OCI-LY7 (cell line): ENCODE results near the gene AFTPH. TPM values are rescaled to one million over a fixed set of nuclear protein-coding genes. Genes with fewer than 3 reads are reported as not detected.

Experiments used
- BruUV-seq: library from RNA; stranded (reverse); fragments of 400-500 nt; replicated peaks from 2 replicates; lab custom pipeline; 2021; lab: Mats Ljungman, UMichigan
- CTCF ChIA-PET: fragments of 300-600 bp; sonication (Branson Sonifier 250); formaldehyde crosslinking; loops from one replicate; lab custom pipeline; 2022; ENCODE audit warnings: antibody characterized with exemption; ENCODE audit not compliant: unreplicated experiment; lab: Charles Lee
- POLR2A ChIA-PET: fragments of 300-600 bp; sonication (Branson Sonifier 250); formaldehyde crosslinking; loops from one replicate; lab custom pipeline; 2022; ENCODE audit warnings: antibody characterized with exemption; lab: Charles Lee
- DNase-seq: peaks from one replicate; pipeline ENCODE4 v3.0.0-alpha.2; 2015; ENCODE audit warnings: low spot score
- H2AFZ ChIP-seq: fragments of 200-600 bp; sonication (generic), shearing (Covaris generic); 2 replicates; pipeline ENCODE4 v1.6.1; 2014; ENCODE audit warnings: mild to moderate bottlenecking, antibody characterized with exemption, low read length, moderate library complexity
- H3K27ac ChIP-seq: fragments of 200-600 bp; sonication (generic); 2 replicates; pipeline ENCODE4 v1.5.1; 2014; ENCODE audit warnings: mixed run types, low read depth, mild to moderate bottlenecking, moderate library complexity, low read length, inconsistent platforms; ENCODE audit not compliant: poor library complexity, severe bottlenecking
- H3K36me3 ChIP-seq: fragments of 200-600 bp; sonication (generic); 2 replicates; pipeline ENCODE4 v1.6.1; 2014; ENCODE audit warnings: mild to moderate bottlenecking, antibody characterized with exemption, low read length, moderate library complexity, mixed read lengths; ENCODE audit not compliant: insufficient read depth
- H3K4me1 ChIP-seq: fragments of 200-600 bp; sonication (generic); 2 replicates; pipeline ENCODE4 v1.5.1; 2014; ENCODE audit warnings: mild to moderate bottlenecking, low read length; ENCODE audit not compliant: insufficient read depth, poor library complexity, severe bottlenecking
- H3K4me2 ChIP-seq: fragments of 200-600 bp; sonication (generic); 2 replicates; pipeline ENCODE4 v1.6.1; 2014; ENCODE audit warnings: mild to moderate bottlenecking, low read length
- H3K4me3 ChIP-seq: fragments of 200-600 bp; sonication (generic); 2 replicates; pipeline ENCODE4 v1.5.1; 2014; ENCODE audit warnings: mild to moderate bottlenecking, low read depth, low read length; ENCODE audit not compliant: poor library complexity, severe bottlenecking
- H3K79me2 ChIP-seq: fragments of 200-600 bp; sonication (generic); 2 replicates; pipeline ENCODE4 v1.6.1; 2016; ENCODE audit warnings: low read depth, mild to moderate bottlenecking, low read length, moderate library complexity, mixed read lengths; ENCODE audit not compliant: insufficient read depth
- H3K9me2 ChIP-seq: fragments of 200-600 bp; sonication (generic); 2 replicates; pipeline ENCODE4 v1.6.1; 2016; ENCODE audit warnings: mild to moderate bottlenecking, low read length, mixed read lengths; ENCODE audit not compliant: insufficient read depth
- H3K9me3 ChIP-seq: fragments of 200-600 bp; sonication (generic); 2 replicates; pipeline ENCODE4 v1.6.1; 2014; ENCODE audit warnings: mild to moderate bottlenecking, mixed run types, low read length, mixed read lengths
- H4K20me1 ChIP-seq: fragments of 200-600 bp; sonication (generic); 2 replicates; pipeline ENCODE4 v1.6.1; 2014; ENCODE audit warnings: mild to moderate bottlenecking, antibody characterized with exemption, low read length, moderate library complexity, mixed read lengths; ENCODE audit not compliant: insufficient read depth
- CTCF ChIP-seq: fragments of 200-600 bp; sonication (generic); conservative IDR thresholded peaks from 2 replicates; pipeline ENCODE4 v1.5.1; 2014; ENCODE audit warnings: mild to moderate bottlenecking, antibody characterized with exemption, low read length, moderate library complexity, mixed read lengths
- EZH2phosphoT487 ChIP-seq: fragments of 200-600 bp; sonication (generic); IDR thresholded peaks from 2 replicates; pipeline ENCODE4 v1.6.1; 2018; ENCODE audit warnings: low read depth, borderline replicate concordance, mild to moderate bottlenecking, mixed run types, antibody characterized with exemption, low read length, moderate library complexity, mixed read lengths
- intact Hi-C: fragments of 100-400 bp; cut with micrococcal nuclease; formaldehyde crosslinking; loops from one replicate; pipeline ENCODE4 v1.10.0; 2022; ENCODE audit not compliant: unreplicated experiment
- total RNA-seq, 2 experiments: library from RNA; depleted of rRNA in 1 of 2; stranded (reverse); fragments of >200 nt in 1 of 2; shearing (Covaris generic) in 1 of 2; gene quantifications; 2 replicates each; pipeline ENCODE4 v1.2.3, GENCODE V29; 2014 to 2022

Gene AFTPH
- total RNA-seq, 2 experiments from 2014 or later: 30.0 to 40.6 TPM

DNA sequence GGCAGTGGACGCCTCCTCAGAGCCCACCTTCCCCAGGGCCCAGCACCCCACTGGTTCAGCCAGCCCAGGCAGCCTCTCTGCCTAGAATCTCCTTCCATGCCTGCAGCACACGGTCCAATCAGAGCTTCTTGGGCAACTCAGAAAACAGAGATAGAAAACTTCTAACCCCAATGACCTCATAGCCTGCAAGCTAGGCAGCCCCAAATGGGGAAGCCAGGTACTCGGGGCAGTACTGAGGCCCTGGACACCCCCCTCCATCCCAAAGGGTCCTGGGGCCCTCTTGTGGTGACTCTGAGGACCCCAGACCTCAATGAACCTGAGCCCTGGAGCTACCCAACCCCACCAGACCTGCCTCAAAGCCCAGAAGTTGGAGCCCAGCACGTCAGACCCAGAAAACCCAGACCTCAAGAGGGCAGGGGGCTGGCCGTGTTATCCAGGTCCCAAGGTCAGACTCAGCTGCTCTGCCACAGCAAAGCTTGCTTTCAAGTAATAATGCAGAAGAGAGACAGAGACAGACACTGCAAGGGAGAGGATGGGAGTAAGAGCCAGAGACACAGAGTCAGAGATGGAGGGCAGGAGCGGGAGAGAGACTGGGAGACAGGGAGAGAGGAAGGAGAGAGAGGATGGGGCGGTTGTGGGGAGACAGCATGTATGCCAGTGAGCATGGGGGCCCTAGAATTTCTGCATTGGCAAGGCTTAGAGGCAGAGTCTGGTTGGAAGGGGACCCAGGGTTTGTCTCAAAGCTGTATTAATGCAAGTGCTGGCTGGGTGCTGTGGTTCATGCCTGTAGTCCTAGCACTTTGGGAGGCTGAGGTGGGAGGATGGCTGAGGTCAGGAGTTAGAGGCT, 101.4 kb downstream of the AFTPH start:
- H3K36me3 ChIP-seq: peaks cover 2% of the 10 kb centered on the region; the same call in 1 of the 2 replicates
- TF ChIP-seq EZH2phosphoT487 (no peak), CTCF (peak; percentile 61)
- H3K79me2 ChIP-seq: no peaks in the 10 kb centered on the region
- 0 out of 2 replicates have a peak overlapping the region, but pooled peaks have one; percentile 25 for H3K4me2 ChIP-seq
- H3K9me2 ChIP-seq: no peaks in the 10 kb centered on the region
- DNase-seq: peak; percentile 51
- no peak overlapping the region for H2AFZ ChIP-seq
- H4K20me1 ChIP-seq: no peaks in the 10 kb centered on the region
- H3K27ac ChIP-seq: peak overlapping the region; percentile 11
- H3K4me1 ChIP-seq: peaks cover 17% of the 10 kb centered on the region
- no peaks in the 10 kb centered on the region for H3K9me3 ChIP-seq
- no TSS peak for BruUV-seq
- intact Hi-C loops: loop anchor here (1.0 to 10.0 kb wide), 2 partner anchors 101 to 291 kb away; partner anchors contain the start of gene AFTPH
- POLR2A ChIA-PET: interaction anchor here (1.1 to 1.8 kb wide), 5 partner anchors 9 to 295 kb away, joined by 3 to 4 read pairs (median 4); no protein-coding TSS in a partner anchor
- CTCF ChIA-PET: interaction anchor here (0.9 to 1.0 kb wide), 2 partner anchors 18 to 28 kb away, joined by 3 read pairs; no protein-coding TSS in a partner anchor
- no peak overlapping the region for H3K4me3 ChIP-seq

DNA sequence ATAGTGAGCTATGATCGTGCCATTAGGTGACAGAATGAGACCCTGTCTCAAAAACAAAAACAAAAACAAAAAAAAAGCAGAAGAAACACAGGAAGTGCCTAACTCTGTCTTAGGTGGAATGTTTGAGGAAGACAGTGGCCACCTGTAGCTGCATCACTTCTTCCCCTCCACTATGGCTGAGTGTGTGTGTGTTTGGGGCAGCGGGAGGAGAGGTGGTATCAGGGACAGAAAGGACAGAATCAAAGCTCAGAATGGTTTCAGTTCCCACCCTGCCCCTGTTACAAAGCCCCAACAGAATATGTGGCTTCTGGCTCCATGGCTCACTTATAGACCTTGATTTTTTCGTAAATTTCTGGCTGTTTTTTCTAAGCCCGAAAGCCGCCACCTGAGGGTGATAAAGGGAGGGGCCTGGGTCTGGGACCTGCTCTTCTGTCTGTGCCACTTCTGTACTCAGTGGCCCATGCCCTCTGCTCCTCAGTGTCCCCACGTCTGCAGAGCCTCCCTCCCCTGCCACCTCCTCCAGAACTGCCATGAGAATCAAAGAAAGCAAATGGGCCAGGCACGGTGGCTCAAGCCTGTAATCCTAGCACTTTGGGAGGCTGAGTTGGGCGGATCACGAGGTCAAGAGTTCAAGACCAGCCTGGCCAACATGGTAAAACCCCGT, 102.2 kb downstream of the AFTPH start:
- POLR2A ChIA-PET: interaction anchor here (0.7 to 2.9 kb wide), 8 partner anchors 8 to 296 kb away, joined by 3 to 13 read pairs (median 4); no protein-coding TSS in a partner anchor
- intact Hi-C loops: loop anchor here (10.0 kb wide), 1 partner anchor 291 kb away; no protein-coding TSS in a partner anchor
- no peaks in the 10 kb centered on the region; the same call in 1 of the 2 replicates for H3K79me2 ChIP-seq

More for the DNA sequence above, 102.2 kb downstream of the AFTPH start:
- no peaks in the 10 kb centered on the region for H3K9me2 ChIP-seq
- CTCF ChIA-PET: interaction anchor here (0.9 to 1.0 kb wide), 2 partner anchors 17 to 27 kb away, joined by 3 read pairs; no protein-coding TSS in a partner anchor
- no TSS peak for BruUV-seq
- DNase-seq: peak; percentile 41
- no peaks in the 10 kb centered on the region; the same call in 1 of the 2 replicates for H4K20me1 ChIP-seq
- peaks cover 9% of the 10 kb centered on the region for H3K36me3 ChIP-seq
- peaks cover 17% of the 10 kb centered on the region for H3K4me1 ChIP-seq
- no peaks in the 10 kb centered on the region for H3K9me3 ChIP-seq
- H3K4me3 ChIP-seq: no peak overlapping the region
- no peak overlapping the region for H2AFZ ChIP-seq
- H3K4me2 ChIP-seq: peak overlapping the region; percentile 25
- no peak for TF ChIP-seq EZH2phosphoT487
- TF ChIP-seq CTCF: no peak
- H3K27ac ChIP-seq: peak overlapping the region; percentile 11
